CD1c-positive myeloid dendritic cell (primary cell): ENCODE data around the gene KHDC1L.
"Not testable (repeated sequence)": the region's sequence is repeated elsewhere in the genome, so short reads cannot be mapped to it uniquely, and the experiment has no call there.

Experiments used
- DNase-seq: peaks from one replicate; pipeline ENCODE4 v3.0.0-alpha.2; 2016; ENCODE audit errors: extremely low spot score

Gene KHDC1L, protein sequence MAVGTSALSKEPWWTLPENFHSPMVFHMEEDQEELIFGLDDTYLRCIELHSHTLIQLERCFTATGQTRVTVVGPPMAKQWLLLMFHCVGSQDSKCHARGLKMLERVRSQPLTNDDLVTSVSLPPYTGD

DNA sequence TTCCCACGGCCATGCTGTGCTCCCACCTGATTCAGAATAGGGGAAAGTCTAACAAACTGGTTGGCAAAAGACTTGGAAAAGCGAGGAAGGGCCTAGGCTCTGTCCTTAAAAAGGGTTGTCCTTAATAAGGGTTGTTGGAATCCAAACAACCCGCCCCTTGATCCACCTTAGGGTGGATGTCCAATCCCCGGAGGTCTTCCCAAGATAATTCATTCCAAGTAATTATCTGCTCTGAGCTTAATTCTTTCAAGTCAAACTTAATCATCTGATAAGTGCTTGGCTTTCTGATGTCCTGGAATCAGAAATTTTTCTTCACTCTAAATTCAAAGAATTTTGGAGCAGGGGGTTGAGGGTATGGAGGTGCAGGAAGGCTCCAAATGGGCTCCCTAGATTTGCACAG lies at the start of gene KHDC1L:
Gene KHDC1L (minus strand): TSS at position 101 of the 400 bp plus-strand sequence. CDS start 88 bp downstream, at position 13.
- no peak for DNase-seq

DNA sequence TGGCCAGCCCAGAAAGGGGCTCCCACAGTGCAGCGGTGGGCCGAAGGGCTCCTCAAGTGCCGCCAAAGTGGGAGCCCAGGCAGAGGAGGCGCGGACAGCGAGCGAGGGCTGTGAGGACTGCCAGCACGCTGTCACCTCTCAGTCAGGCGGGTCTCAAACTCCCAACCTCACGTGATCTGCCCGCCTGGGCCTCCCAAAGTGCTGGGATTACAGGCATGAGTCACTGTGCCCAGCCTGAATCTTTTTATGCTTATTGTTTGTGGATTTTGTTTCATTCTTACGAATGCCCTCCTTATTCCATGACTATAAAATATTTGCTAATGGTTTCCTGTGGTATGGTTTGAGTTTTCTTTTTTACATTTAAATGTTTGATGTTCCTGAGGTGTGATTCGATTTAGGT lies 44.0 kb upstream of the KHDC1L start:
- DNase-seq, result not testable (repeated sequence)

DNA sequence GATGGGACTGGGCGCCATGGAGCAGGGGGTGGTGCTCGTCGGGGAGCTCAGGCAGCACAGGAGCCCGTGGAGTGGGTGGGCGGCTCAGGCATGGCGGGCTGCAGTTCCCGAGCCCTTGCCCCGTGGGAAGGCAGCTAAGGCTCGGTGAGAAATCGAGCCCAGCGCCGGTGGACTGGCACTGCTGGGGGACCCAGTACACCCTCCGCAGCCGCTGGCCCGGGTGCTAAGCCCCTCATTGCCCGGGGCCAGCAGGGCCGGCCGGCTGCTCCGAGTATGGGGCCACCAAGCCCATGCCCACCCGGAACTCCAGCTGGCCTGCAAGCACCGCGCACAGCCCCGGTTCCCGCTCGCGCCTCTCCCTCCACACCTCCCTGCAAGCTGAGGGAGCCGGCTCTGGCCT lies 43.6 kb upstream of the KHDC1L start:
- DNase-seq, result not testable (repeated sequence)

DNA sequence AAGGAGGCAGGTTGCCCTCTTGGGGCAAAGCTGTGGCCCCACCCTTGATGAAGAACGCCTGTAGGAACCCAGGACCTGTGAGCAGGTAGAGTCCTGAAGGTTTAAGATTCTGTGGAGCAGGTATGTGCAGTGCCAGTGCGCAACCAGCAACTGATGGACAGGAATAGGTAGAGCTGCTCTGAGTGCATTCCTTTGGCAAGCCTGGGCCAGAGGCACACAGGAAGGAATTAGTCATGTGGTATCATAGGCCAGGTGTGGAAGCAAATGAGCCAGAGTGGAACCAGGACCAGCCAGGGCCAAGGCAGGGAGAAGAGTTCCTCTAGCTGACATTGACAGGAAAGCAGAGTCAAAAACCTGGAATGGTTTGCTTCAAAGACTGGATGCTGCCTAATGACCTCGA lies 39.1 kb upstream of the KHDC1L start:
- DNase-seq, result no peak

DNA sequence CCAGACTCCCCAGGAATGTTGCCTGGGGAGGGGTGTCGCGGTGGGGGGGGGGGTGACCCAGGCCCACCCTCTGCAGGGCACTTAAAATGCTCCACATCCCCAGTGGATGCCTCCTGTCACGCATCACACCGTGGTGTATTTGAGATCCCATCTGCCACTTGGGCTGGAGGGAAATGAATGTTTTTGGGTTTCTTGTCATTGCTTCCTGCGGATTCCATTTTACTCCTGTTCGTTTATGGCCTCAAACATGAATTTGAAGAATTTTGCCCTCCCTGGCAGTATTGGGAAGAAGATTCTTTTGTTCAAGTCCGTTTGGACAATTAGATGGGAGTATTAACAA lies 38.2 kb upstream of the KHDC1L start:
- DNase-seq, result no peak

DNA sequence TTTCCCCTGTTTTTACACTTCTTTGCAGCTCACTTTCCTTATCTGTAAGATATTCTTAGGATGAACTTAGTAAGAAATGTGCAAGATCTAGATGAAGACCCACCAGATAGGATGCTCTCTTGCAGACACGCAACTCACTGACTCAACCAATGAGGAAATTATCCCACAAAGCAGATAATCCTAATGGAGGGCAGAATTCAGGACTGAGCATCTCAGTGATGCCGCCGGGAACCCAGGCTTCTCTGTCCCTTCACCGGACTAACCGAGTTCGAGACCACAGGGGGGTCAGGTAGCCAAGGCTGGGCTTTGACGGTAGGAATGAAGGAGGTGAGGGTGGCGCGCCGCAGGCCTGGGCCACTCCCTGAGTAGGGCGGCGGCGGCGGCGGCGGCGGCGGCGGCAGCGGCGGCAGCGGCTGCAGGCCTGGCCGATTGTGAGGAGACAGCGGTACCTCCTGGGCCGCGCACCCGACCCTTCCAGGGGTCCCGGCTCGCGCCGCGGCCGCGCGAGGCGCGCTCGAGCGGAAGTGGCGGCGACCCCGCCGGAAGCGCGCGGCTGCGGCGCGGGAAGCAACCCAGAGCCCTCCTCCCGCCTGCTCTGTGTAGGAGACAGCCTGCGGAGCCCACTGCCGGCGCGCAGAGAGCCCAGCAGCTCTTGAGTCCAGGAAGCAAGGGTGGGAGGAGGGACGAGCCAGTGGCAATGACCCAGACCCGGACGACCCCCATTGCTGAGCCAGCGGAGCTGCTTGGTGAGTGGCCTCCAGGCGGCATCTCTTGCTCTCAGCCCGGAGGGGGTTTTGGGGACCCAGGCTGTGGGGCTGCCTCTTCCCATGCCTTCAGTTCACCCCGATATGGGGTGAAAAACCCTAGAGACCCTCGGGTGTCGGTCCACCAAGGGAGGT lies 37.6 kb upstream of the KHDC1L start, which contains the start of gene KHDC1:
Gene KHDC1 (minus strand): TSS at position 526 of the 899 bp plus-strand sequence. CDS start 20,679 bp downstream, outside the sequence.
- DNase-seq, result peak; percentile 19

DNA sequence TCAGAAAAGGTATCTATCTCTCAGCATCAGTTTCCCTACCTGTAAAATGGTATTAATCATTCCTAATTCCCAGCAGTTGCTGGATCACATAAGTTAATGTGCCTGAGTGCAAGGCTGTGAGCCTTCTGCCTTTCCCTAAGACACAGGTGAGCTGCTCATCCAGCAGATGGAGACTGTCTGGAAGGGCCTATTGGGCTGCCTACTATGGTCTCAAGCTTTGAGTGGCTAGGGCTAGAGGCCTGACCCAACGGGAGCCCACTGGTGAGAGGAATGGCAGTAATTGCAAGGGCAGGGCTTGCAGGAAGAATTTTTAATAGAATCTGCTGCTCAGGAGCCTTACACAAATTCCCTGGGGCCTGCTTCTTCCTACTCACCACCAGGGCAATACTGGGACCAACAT lies 33.4 kb upstream of the KHDC1L start:
- DNase-seq, result no peak

DNA sequence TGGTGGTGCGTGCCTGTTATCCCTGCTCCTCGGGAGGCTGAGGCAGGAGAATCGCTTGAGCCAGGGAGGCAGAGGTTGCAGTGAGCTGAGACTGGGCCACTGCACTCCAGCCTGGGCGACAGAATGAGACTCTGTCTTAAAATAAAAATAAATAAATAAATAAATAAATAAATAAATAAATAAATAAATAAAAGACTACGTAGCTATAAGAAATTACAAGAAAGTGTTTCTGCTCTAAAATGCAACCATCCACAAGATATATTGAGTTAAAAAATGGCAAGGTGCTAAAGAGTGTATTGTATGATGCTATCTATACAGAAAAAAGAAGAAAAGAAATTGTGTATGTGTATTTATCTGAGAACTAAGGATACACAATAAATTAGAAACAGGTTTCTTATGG lies 29.0 kb upstream of the KHDC1L start:
- DNase-seq, result not testable (repeated sequence)

DNA sequence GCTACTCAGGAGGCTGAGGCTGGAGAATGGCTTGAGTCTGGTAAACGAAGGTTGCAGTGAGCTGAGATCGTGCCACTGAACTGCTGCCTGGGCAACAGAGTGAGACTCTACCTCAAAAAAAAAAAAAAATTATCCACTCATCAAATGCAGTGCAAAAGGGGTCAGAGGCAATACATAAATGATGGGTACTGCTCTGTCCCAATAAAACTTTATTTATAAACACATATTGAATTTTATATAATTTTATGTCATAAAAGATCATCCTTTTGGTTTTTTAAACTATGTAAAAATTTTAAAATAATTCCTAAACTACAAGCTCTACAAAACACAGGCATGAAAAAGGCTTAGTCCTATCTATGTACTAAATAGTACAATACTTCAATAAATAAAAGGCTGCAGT lies 27.4 kb upstream of the KHDC1L start:
- DNase-seq, result no peak

DNA sequence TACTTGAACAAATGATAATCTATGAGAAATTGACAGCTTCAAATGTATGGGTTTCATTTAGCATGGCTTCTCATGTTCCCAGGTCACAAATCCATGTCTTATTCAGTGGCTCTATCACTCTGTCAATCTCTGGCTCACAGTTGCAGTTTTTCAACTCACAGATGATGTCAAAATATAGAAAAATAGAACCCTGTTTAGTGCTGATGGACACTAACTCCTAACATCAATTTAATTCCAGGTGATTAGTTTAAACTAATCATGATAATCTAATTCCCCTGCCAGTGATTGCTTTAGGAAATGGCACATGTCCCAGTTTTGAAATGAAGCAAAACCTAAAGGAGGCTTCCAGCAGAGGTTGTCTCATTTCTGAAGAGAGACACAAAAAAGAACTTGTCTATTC lies 24.7 kb upstream of the KHDC1L start:
- DNase-seq, result no peak

DNA sequence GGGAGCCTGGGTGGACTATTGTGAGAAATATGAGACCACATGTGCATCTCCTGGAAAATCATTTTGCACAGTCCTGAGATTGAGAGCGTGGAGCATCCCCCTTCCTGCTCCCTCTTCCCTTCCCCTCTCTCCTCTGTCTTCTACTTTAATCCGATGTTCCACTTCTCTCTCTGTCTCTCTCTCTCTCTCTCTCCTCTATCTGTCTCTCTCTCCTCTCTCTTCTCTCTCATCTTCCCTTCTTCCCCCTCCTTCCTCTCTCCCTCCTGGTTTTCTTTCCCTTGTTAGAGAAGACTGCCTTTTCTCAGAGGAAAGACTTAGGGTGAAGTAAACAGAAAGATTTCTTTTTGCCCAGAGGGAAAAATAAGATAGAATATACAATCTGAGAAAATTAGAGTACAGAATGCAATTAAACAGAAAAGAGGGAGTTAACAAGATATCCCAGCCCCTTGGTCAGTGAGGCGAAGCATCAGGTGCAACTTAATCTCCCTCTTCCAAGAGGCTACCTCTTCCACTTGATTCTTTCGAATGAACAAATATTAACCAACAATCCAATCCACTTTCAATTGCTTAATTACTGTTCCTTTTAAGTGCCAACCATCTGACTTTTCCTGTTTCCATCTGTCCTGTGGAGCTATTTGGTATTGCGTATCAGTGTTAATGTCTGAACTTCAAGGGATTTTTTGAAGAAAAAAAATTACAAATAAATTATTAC lies 23.1 kb upstream of the KHDC1L start:
- DNase-seq, result no peak

DNA sequence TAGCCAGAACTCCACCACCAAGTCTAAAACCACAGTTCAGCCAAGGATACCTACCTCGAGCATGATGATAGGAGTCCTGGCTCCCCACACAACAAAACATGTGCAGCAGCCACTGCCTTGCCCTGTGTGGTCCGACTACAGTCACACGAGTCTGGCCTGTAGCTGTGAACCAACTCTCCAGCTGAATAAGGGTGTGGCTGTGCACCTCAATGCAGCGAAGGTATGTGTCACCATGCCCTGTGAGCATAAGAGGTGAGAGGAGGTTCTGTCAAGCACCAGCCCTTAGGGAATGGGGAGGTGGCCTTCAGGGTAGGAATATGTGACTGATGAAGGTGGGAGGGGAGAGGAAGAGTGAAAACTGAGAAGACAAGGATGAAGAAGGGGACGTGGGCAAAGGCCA lies 16.7 kb upstream of the KHDC1L start:
- DNase-seq, result no peak

DNA sequence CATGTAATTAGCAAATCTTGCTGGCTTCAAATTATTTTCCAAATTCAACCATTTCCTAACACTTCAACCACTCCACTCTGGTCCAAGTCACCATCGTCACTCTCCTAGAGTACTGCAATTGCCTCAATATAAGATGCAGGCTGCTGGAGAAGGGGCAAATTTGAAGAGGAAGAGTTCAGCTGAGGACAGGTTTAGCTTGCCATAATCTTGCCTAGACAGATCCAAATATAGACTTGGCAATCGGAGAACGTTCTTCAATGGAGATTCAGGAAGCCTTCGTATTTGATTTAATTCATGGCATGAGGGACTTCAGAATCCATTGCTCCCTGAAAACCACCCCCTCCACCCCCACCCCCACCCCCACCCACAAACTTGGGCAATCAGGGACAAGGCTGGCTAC lies 15.4 kb upstream of the KHDC1L start:
- DNase-seq, result no peak

DNA sequence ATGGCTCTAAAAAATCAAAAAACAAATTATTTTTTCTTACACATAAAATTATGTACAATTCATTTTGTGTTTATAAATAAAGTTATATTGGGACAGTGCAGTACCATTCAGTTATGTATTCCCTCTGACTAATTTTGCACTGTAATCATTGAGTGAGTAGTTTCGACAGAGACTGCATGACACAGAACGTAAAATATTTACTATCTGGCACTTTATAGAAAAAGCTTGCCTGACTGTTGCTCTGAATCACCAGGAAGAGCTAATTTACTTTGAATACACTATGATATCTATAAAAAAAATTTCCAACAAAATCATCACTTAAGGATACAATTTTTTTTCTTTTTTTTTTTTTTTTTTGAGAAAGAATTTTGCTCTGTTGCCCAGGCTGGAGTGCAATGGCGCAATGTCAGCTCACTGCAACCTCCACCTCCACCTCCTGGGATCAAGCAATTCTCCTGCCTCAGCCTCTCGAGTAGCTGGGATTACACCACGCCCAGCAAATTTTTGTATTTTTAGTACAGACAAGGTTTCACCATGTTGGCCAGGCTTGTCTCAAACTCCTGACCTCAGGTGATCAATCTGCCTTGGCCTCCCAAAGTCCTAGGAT lies 11.0 kb upstream of the KHDC1L start:
- no peak for DNase-seq

DNA sequence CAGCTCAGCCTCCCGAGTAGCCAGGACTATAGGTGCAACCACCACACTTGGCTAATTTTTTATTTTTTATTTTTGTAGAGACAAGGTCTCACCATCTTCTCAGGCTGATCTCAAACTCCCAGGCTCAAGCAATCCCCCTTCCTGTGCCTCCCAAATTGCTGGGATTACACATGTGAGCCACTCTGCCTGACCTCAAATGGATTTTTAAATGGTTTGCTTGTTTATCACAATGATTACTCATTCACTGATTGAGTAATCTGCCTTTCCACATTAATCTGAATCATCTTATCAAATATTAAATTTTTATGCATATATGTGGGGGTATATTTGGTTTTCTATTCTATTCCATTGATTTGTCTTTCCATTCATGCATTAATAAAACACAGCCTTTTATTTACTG lies 9.4 kb upstream of the KHDC1L start:
- no peak for DNase-seq

DNA sequence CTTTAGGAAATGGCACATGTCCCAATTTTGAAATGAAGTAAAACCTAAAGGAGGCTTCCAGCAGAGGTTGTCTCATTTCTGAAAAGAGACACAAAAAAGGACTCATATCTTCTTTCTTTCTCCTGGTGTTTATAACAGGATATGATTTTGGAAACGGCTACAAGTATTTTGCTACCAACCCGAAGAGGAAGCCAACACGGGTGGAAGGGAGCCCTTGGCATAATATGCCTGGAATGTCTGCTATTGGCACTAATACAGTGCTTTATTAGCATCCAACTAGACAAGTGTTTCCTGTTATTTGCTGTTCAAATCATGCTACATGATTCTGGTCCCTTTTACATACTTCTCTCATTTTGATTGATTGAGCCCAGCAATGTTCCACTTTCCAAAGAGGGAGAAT lies 8.7 kb upstream of the KHDC1L start:
- not testable (repeated sequence) for DNase-seq

DNA sequence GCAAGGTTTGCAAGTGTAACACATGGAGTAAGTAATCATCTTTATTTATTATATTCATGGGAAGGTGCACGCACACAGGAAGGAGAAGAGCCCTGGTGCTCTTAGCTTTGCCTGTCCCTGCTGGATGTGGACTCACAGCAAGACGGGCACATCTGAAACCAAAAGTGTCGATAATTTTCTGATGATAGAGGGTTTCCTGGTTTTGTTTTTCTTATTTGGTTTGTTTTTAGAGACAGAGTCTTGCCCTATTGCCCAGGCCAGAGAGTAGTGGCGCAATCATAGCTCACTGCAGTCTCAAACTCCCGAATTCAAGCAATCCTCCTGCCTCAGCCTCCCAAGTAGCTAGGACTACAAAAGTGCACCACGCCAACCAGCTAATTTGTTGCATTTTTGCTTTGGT lies 7.8 kb upstream of the KHDC1L start:
- DNase-seq, result no peak

DNA sequence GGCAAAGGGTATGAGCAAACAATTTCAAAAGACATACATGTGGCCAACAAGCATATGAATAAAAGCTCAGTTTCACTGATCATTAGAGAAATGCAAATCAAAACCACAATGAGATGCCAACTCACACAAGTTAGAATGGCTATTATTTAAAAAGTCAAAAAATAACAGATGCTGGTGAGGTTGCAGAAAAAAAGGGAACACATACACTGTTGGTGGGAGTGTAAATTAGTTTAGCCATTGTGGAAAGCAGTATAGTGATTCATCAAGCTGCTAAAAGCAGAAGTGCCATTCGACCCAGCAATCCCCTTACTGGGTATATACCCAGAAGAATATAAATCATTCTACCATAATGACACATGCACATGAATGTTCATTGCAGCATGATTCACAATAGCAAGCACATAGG lies 6.7 kb upstream of the KHDC1L start:
- DNase-seq, result peak; percentile 57

DNA sequence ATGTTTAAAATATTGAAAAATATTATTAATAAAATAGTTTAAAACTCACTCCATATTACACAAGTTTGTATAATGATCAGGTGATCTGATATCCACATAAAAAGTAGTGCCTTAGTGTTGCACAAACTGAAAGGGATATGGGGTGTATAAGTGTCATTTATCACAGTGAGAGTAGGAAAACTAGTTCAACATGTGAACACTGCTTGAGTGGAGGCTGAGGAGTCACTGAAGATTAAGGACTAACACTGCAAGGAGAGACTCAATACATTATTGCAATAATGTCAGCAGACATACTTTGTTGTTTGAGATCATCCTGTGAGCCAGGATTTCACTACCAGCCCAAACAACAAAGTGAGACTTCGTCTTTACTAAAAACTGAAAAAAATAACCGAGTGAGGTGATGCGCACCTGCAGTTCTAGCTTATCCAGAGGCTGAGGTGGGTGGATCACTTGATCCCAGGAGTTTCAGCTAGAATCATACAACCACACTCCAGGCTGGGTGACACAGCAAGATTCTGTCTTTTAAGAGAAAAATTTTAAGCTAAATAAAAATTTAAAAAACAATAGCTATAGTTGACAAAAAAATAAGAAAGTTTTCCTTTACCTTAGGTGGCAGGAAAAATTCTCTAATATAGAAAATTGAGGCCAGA lies 2.4 kb upstream of the KHDC1L start:
- DNase-seq, result no peak

DNA sequence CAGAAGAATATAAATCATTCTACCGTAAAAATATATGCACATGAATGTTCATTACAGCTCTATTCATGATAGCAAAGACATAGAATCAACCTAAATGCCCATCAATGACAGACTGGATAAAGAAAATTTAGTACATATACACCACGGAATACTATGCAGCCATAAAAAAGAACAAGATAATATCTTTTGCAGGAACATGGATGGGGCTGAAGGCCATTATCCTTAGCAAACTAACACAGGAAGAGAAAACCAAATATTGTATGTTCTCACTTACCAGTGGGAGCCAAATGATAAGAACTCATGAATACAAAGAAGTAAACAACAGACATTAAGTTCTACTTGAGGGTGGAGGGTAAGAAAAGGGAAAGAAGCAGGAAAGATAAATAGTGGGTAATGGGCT lies 8.4 kb downstream of the KHDC1L start:
- no peak for DNase-seq

DNA sequence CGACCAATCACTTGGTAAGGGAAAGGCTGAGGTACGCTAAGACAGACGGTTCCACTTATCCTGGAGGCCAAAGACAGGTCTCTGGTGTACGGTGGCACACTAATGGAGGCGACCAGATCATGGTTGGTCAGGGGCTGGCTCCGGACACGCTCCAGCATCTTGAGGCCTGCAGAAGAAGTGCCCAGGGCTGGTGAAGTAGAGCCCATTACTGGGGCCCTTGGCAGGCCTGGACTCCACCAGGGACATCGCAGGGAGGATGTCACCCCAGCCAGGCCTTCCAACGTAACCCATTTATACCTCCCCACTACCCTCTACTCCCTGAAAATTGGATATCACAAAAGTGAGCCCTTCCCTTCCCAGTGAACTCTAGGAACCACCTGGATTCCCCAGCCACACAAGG lies 16.2 kb downstream of the KHDC1L start:
- no peak for DNase-seq
